HEK293 (cell line): ENCODE measurements around the gene SPOCK1.

Experiments used
- YY1 ChIP-seq: fragments of 450-650 bp; formaldehyde crosslinking; IDR thresholded peaks from 2 replicates; pipeline ENCODE4 v1.5.1; 2018; ENCODE audit warnings: missing biosample characterization, missing genetic modification characterization
- ZNF114 ChIP-seq: fragments of 450-650 bp; formaldehyde crosslinking; IDR thresholded peaks from 2 replicates; pipeline ENCODE4 v1.5.0; 2017; ENCODE audit warnings: missing biosample characterization, missing genetic modification characterization
- ZNF274 ChIP-seq, 2 experiments: fragments of 200-500 bp in 1 of 2; fragments of 450-650 bp in 1 of 2; sonication (Bioruptor generic) in 1 of 2; formaldehyde crosslinking in 1 of 2; IDR thresholded peaks; 2 replicates each; pipeline versions ENCODE4 v1.5.1 to v1.6.1; 2014 to 2016; ENCODE audit warnings: borderline replicate concordance in 1 of 2, inconsistent platforms in 1 of 2, low read length in 1 of 2, missing biosample characterization in 1 of 2, missing genetic modification characterization in 1 of 2
- ZNF571 ChIP-seq: fragments of 450-650 bp; formaldehyde crosslinking; IDR thresholded peaks from 2 replicates; pipeline ENCODE4 v1.5.0; 2017; ENCODE audit warnings: missing biosample characterization, missing genetic modification characterization
- ZNF610 ChIP-seq: fragments of 450-650 bp; formaldehyde crosslinking; IDR thresholded peaks from 2 replicates; pipeline ENCODE4 v1.5.1; 2016; ENCODE audit warnings: missing biosample characterization, missing genetic modification characterization, borderline replicate concordance
- ZNF626 ChIP-seq: fragments of 450-650 bp; sonication (Bioruptor Pico); formaldehyde crosslinking; IDR thresholded peaks from 2 replicates; pipeline ENCODE4 v1.5.1; 2018; ENCODE audit warnings: missing biosample characterization, missing genetic modification characterization, inconsistent platforms
- ZNF747 ChIP-seq: fragments of 450-650 bp; formaldehyde crosslinking; IDR thresholded peaks from 2 replicates; pipeline ENCODE4 v1.5.1; 2016; ENCODE audit warnings: missing biosample characterization, missing genetic modification characterization
- TF ChIP-seq, protein P1 (sequence below): fragments of 450-650 bp; formaldehyde crosslinking; IDR thresholded peaks from 2 replicates; pipeline ENCODE4 v1.5.1; 2016; ENCODE audit warnings: missing biosample characterization, missing genetic modification characterization
- TF ChIP-seq, protein P2 (sequence below): fragments of 450-650 bp; IDR thresholded peaks from 2 replicates; pipeline ENCODE4 v1.5.1; 2018; ENCODE audit warnings: missing biosample characterization, missing genetic modification characterization
- TF ChIP-seq, protein P3 (sequence below): fragments of 450-650 bp; formaldehyde crosslinking; IDR thresholded peaks from 2 replicates; pipeline ENCODE4 v1.5.1; 2016; ENCODE audit warnings: missing biosample characterization, missing genetic modification characterization
- TF ChIP-seq, protein P4 (sequence below): fragments of 450-650 bp; formaldehyde crosslinking; IDR thresholded peaks from 2 replicates; pipeline ENCODE4 v1.5.1; 2016; ENCODE audit warnings: missing biosample characterization, missing genetic modification characterization, low read depth

- TF ChIP-seq, protein P1, sequence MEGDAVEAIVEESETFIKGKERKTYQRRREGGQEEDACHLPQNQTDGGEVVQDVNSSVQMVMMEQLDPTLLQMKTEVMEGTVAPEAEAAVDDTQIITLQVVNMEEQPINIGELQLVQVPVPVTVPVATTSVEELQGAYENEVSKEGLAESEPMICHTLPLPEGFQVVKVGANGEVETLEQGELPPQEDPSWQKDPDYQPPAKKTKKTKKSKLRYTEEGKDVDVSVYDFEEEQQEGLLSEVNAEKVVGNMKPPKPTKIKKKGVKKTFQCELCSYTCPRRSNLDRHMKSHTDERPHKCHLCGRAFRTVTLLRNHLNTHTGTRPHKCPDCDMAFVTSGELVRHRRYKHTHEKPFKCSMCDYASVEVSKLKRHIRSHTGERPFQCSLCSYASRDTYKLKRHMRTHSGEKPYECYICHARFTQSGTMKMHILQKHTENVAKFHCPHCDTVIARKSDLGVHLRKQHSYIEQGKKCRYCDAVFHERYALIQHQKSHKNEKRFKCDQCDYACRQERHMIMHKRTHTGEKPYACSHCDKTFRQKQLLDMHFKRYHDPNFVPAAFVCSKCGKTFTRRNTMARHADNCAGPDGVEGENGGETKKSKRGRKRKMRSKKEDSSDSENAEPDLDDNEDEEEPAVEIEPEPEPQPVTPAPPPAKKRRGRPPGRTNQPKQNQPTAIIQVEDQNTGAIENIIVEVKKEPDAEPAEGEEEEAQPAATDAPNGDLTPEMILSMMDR, result no peak
- TF ChIP-seq YY1 (tag by site-specific recombination), result no peak
- no peak for TF ChIP-seq ZNF747 (tag by site-specific recombination)
- no peak for TF ChIP-seq ZNF274 (IDR thresholded peaks at IDR 0.05; ENCODE audit: low read length)
- TF ChIP-seq ZNF274 (tag by site-specific recombination; IDR thresholded peaks at IDR 0.05; ENCODE audit: borderline replicate concordance), result no peak
- TF ChIP-seq ZNF610, result no peak
- no peak for TF ChIP-seq ZNF114 (tag by site-specific recombination)
- no peak for TF ChIP-seq ZNF571
- TF ChIP-seq, protein P2, sequence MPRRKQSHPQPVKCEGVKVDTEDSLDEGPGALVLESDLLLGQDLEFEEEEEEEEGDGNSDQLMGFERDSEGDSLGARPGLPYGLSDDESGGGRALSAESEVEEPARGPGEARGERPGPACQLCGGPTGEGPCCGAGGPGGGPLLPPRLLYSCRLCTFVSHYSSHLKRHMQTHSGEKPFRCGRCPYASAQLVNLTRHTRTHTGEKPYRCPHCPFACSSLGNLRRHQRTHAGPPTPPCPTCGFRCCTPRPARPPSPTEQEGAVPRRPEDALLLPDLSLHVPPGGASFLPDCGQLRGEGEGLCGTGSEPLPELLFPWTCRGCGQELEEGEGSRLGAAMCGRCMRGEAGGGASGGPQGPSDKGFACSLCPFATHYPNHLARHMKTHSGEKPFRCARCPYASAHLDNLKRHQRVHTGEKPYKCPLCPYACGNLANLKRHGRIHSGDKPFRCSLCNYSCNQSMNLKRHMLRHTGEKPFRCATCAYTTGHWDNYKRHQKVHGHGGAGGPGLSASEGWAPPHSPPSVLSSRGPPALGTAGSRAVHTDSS (tag by site-specific recombination), result no peak
- TF ChIP-seq, protein P3, sequence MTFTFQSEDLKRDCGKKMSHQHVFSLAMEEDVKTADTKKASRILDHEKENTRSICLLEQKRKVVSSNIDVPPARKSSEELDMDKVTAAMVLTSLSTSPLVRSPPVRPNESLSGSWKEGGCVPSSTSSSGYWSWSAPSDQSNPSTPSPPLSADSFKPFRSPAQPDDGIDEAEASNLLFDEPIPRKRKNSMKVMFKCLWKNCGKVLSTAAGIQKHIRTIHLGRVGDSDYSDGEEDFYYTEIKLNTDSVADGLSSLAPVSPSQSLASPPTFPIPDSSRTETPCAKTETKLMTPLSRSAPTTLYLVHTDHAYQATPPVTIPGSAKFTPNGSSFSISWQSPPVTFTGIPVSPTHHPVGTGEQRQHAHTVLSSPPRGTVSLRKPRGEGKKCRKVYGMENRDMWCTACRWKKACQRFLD, result no peak
- TF ChIP-seq, protein P4, sequence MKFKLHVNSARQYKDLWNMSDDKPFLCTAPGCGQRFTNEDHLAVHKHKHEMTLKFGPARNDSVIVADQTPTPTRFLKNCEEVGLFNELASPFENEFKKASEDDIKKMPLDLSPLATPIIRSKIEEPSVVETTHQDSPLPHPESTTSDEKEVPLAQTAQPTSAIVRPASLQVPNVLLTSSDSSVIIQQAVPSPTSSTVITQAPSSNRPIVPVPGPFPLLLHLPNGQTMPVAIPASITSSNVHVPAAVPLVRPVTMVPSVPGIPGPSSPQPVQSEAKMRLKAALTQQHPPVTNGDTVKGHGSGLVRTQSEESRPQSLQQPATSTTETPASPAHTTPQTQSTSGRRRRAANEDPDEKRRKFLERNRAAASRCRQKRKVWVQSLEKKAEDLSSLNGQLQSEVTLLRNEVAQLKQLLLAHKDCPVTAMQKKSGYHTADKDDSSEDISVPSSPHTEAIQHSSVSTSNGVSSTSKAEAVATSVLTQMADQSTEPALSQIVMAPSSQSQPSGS, result no peak
- no peak for TF ChIP-seq ZNF626 (tag by site-specific recombination)
Observed at GRCh38 chr5:137148655-137149054, 350.5 kb downstream of the SPOCK1 start.
